Right lobe of liver (tissue), 6 donors: ENCODE data around the gene HID1. TPM values are rescaled to one million over a fixed set of nuclear protein-coding genes. Genes with fewer than 3 reads are reported as not detected.
"Not testable (repeated sequence)": the region's sequence is repeated elsewhere in the genome, so short reads cannot be mapped to it uniquely, and the experiment has no call there.

Source experiments
- ATAC-seq, 4 donors: fragments of 200-7000 bp; cut with Tn5 transposase; one replicate each; pipeline ENCODE4 v1.9.1; 2020; ENCODE audit warnings: mild to moderate bottlenecking in 4 of 4, moderate library complexity in 4 of 4
- DNase-seq, 3 donors: peaks; one replicate each; pipeline ENCODE4 v3.0.0-alpha.2; 2020
- H3K27ac ChIP-seq, 3 donors: fragments of 200-600 bp; one replicate each; pipeline ENCODE4 v1.8.0; 2022
- H3K27me3 ChIP-seq, 2 donors: fragments of 200-600 bp; one replicate each; pipeline ENCODE4 v1.8.0; 2022
- H3K36me3 ChIP-seq, 4 donors: fragments of 200-600 bp; sonication (generic) in 1 of 4; one replicate each; pipeline versions ENCODE4 v1.5.1 to v1.8.0; 2017 to 2022; ENCODE audit warnings: control low read depth in 1 of 4
- H3K4me1 ChIP-seq, 4 donors: fragments of 200-600 bp; sonication (generic) in 1 of 4; one replicate each; pipeline versions ENCODE4 v1.5.1 to v1.8.0; 2017 to 2022; ENCODE audit warnings: control low read depth in 1 of 4
- H3K4me3 ChIP-seq, 3 donors: fragments of 200-600 bp; one replicate each; pipeline ENCODE4 v1.8.0; 2022
- H3K9me3 ChIP-seq, 4 donors: fragments of 200-600 bp; sonication (generic) in 1 of 4; one replicate each; pipeline versions ENCODE4 v1.5.1 to v1.8.0; 2017 to 2022; ENCODE audit warnings: control low read depth in 1 of 4
- CTCF ChIP-seq, 4 donors: fragments of 200-600 bp in 3 of 4; fragments of 450-650 bp in 1 of 4; IDR thresholded peaks; one replicate each; pipeline versions ENCODE4 v1.5.1 to v1.8.0; 2016 to 2022; ENCODE audit warnings: antibody characterized with exemption in 4 of 4, mild to moderate bottlenecking in 2 of 4
- POLR2A ChIP-seq: fragments of 450-650 bp; IDR thresholded peaks from one replicate; pipeline ENCODE4 v1.6.1; 2017; ENCODE audit warnings: antibody characterized with exemption, mild to moderate bottlenecking
- WGBS: methylation state at CpG from one replicate; pipeline ENCODE4 v1.1.6; 2018; ENCODE audit warnings: low coverage, low lambda C conversion rate; ENCODE audit not compliant: insufficient coverage; ENCODE audit errors: missing lambda C conversion rate; 5-methylcytosine and 5-hydroxymethylcytosine counted together
- intact Hi-C, 2 donors: fragments of 100-400 bp; cut with DNase I; formaldehyde crosslinking; loops; one replicate each; pipeline versions ENCODE4 v1.11.2 to v1.14.1; 2022
- total RNA-seq, 6 experiments: library from RNA; depleted of rRNA in 2 of 6; stranded (reverse); fragments of >200 nt in 2 of 6; fragmentation: NEBNext Ultra II Directional in 3 of 6; extraction: Animal tissue kit (Norgen Biotek cat#: 25700) in 3 of 6; gene quantifications; one replicate each; pipeline versions ENCODE4 v1.1.0 to v1.2.4, GENCODE V29; 2016 to 2023
- donor health status: DM: no; HTN: yes; CAD: no.
- donor health status: DM: no; HTN: no; CAD: no.
- donor health status: DM: no; HTN: no; CAD: no.
- donor health status: DM: no; HTN: yes; CAD: no.
- donor health status: DM: no; HTN: yes; CAD: no.

The HID1 gene
- total RNA-seq, 6 experiments from 2014 or later = 3.5 to 6.6 (median 4.5) TPM

GRCh38 chr17:74987418-74987908 is 14.9 kb upstream of the HID1 start, which contains the start of gene CDR2L:
Gene CDR2L, plus strand, starts transcription at chr17:74987632. Its CDS starts 412 bp downstream, at chr17:74988044.
- Histone ChIP-seq H3K27ac (peak within 1 kb of the TSS; percentile 58 to 85 (median 80)), H3K27me3 (peaks cover 0 to 7% of the 10 kb centered on the region in 2 donors), H3K9me3 (no peaks in the 10 kb centered on the region), H3K4me3 (peak within 1 kb of the TSS; percentile 54 to 67 (median 58)), H3K4me1 (peaks cover 0 to 9% (median 3%) of the 10 kb centered on the region in 4 donors), H3K36me3 (no peaks in the 10 kb centered on the region)
- TF ChIP-seq POLR2A (peak; percentile 86), CTCF (IDR thresholded peaks at IDR 0.05) (no peak)
- peak; percentile 95 to 97 (median 95) for DNase-seq
- peak; percentile 96 to 99 (median 98) for ATAC-seq
- WGBS = 0% methylated on average over 11 of the region's 51 CpGs
- intact Hi-C loops = no loop called here

GRCh38 chr17:74986206-74986576 is 13.6 kb upstream of the HID1 start:
- no peaks in the 10 kb centered on the region for H3K9me3 ChIP-seq
- intact Hi-C loops = no loop called here
- ATAC-seq (no peak), DNase-seq (no peak)
- H3K36me3 ChIP-seq = no peaks in the 10 kb centered on the region
- H3K4me1 ChIP-seq = peaks cover 0 to 21% (median 3%) of the 10 kb centered on the region in 4 donors
- no peak for TF ChIP-seq POLR2A
- no peak for TF ChIP-seq CTCF (IDR thresholded peaks at IDR 0.05)
- peaks cover 0 to 7% of the 10 kb centered on the region in 2 donors for H3K27me3 ChIP-seq
- H3K4me3 ChIP-seq = no peak overlapping the region
- WGBS = 89% methylated on average over 3 of the region's 3 CpGs
- no peak overlapping the region for H3K27ac ChIP-seq

GRCh38 chr17:74982663-74983313 is 10.2 kb upstream of the HID1 start:
- H3K36me3 ChIP-seq, H3K27me3 ChIP-seq, DNase-seq, H3K9me3 ChIP-seq, ATAC-seq, intact Hi-C loops: not testable (repeated sequence)
- Histone ChIP-seq H3K27ac (peak overlapping the region in 2 of 3 donors; percentile 57 to 69), H3K4me1 (peaks cover 0 to 21% (median 3%) of the 10 kb centered on the region in 4 donors), H3K4me3 (peak overlapping the region; percentile 28 to 48 (median 38))
- WGBS = 63% methylated on average over 6 of the region's 14 CpGs

- peak; percentile 83 to 92 (median 89) for ATAC-seq
- WGBS = 6% methylated on average over 22 of the region's 61 CpGs
- TF ChIP-seq POLR2A = peak; percentile 64
- TF ChIP-seq CTCF (IDR thresholded peaks at IDR 0.05) = no peak
- Histone ChIP-seq H3K36me3 (no peaks in the 10 kb centered on the region), H3K9me3 (no peaks in the 10 kb centered on the region), H3K27me3 (no peaks in the 10 kb centered on the region), H3K4me1 (peaks cover 0 to 19% (median 3%) of the 10 kb centered on the region in 4 donors), H3K27ac (peak overlapping the region in 2 of 3 donors; percentile 57 to 69), H3K4me3 (peak overlapping the region; percentile 28 to 48 (median 38))
- intact Hi-C loops = no loop called here
- peak in 1 of 3 donors; percentile 74 for DNase-seq
Measured at GRCh38 chr17:74981979-74982662, 9.6 kb upstream of the HID1 start.
